ENCODE measurements around the gene NDUFV2. TPM values are rescaled to one million over a fixed set of nuclear protein-coding genes. Genes with fewer than 3 reads are reported as not detected.

The NDUFV2 gene
- total and polyA plus RNA-seq, 2 of the 8 experiments (the other 6 are each of a cell fraction or from before 2014, with no cell fraction given), result 90.8 to 191 TPM

GRCh38 chr18:9117980-9118841, 15.7 kb downstream of the NDUFV2 start:
- CTCF ChIA-PET (ENCODE audit: partially characterized antibody), result interaction anchor here (0.7 kb wide), 1 partner anchor 10 kb away, joined by 3 read pairs; no protein-coding TSS in a partner anchor
- Histone ChIP-seq H3K27me3 (replicated peaks in 1 of 4; ENCODE audit: control insufficient read depth in 3 of 4, extremely low read depth in 1 of 4, insufficient read depth in 3 of 4, low read length in 3 of 4) (no peaks in the 10 kb centered on the region), H3K23me2 (ENCODE audit: low read depth, low read length) (no peaks in the 10 kb centered on the region), H3K36me3 (ENCODE audit: control insufficient read depth in 2 of 4, insufficient read depth in 4 of 4, low read length in 3 of 4) (peaks cover 0 to 64% (median 25%) of the 10 kb centered on the region in 4 experiments; a peak in 6 of 8 replicates), H2BK5ac (ENCODE audit: low read depth, low read length) (no peak overlapping the region), H3K18ac (ENCODE audit: extremely low read depth, low read length) (no peak overlapping the region), H2BK15ac (ENCODE audit: low read length) (no peak overlapping the region), H3K56ac (replicated peaks; ENCODE audit: insufficient read length, low read depth, low read length) (no peak overlapping the region), H3K9ac (replicated peaks in 1 of 4; ENCODE audit: extremely low read depth in 1 of 4, low read depth in 3 of 4, low read length in 3 of 4) (no peak overlapping the region), H2BK12ac (ENCODE audit: low read depth, low read length) (no peak overlapping the region), H2BK120ac (replicated peaks; ENCODE audit: low read depth, low read length) (no peak overlapping the region), H2AFZ (ENCODE audit: low read length) (no peak overlapping the region), H2AK5ac (ENCODE audit: low read depth, low read length) (no peak overlapping the region), H3K4me3 (ENCODE audit: extremely low read depth in 1 of 4, insufficient read depth in 2 of 4, low read depth in 3 of 4, low read length in 4 of 4) (no peak overlapping the region), H2BK20ac (ENCODE audit: low read length) (no peak overlapping the region), H3K14ac (ENCODE audit: insufficient read length) (no peak overlapping the region), H3K4me1 (replicated peaks in 1 of 4; ENCODE audit: control insufficient read depth in 3 of 4, insufficient read depth in 4 of 4, low read length in 3 of 4) (no peaks in the 10 kb centered on the region; a peak in 1 of 7 replicates), H3K9me3 (ENCODE audit: insufficient read depth in 2 of 2, low read depth in 1 of 2, low read length in 1 of 2) (no peaks in the 10 kb centered on the region), H3K79me1 (ENCODE audit: low read depth, low read length) (no peaks in the 10 kb centered on the region; the same call in 1 of the 2 replicates), H3K4me2 (ENCODE audit: insufficient read depth in 1 of 2, low read depth in 2 of 2, low read length in 2 of 2) (no peak overlapping the region), H3K4ac (replicated peaks; ENCODE audit: insufficient read length, low read depth, low read length) (no peak overlapping the region), H3K79me2 (ENCODE audit: control insufficient read depth in 1 of 2, insufficient read depth in 2 of 2, low read length in 2 of 2) (peaks cover 2 to 75% of the 10 kb centered on the region in 2 experiments), H3K23ac (ENCODE audit: insufficient read length) (no peak overlapping the region), H4K91ac (replicated peaks; ENCODE audit: insufficient read length, low read length) (no peak overlapping the region), H4K5ac (ENCODE audit: insufficient read length, low read depth, low read length) (no peak overlapping the region), H4K20me1 (replicated peaks in 1 of 2; ENCODE audit: control insufficient read depth in 1 of 2, insufficient read depth in 2 of 2, low read length in 2 of 2) (peaks cover 5 to 10% of the 10 kb centered on the region in 2 experiments), H4K8ac (ENCODE audit: extremely low read depth, insufficient read depth, low read length) (no peak overlapping the region), H3K27ac (ENCODE audit: low read depth, low read length) (no peak overlapping the region)
- POLR2A ChIA-PET (ENCODE audit: partially characterized antibody), result interaction anchor here (0.8 to 7.1 kb wide), 5 partner anchors 9 to 17 kb away, joined by 3 to 61 read pairs (median 25); partner anchors contain the start of genes ANKRD12 and NDUFV2
- FAIRE-seq (no peak), DNase-seq (ENCODE audit: low read depth in 1 of 2, low spot score in 2 of 2) (no peak)
- 85% methylated on average over 5 of the region's 5 CpGs; no CpG with 5 or more reads in 1 of the 2 experiments for WGBS, 2 experiments (ENCODE audit: extremely low coverage in 1 of 2, insufficient coverage in 1 of 2, insufficient read length in 1 of 2, insufficient replicate concordance in 2 of 2, low coverage in 1 of 2, low lambda C conversion rate in 2 of 2, missing lambda C conversion rate in 1 of 2)
- no peak for TF ChIP-seq RAD21 (IDR thresholded peaks at IDR 0.05 in 1 of 2, conservative IDR thresholded peaks at IDR 0.05 in 1 of 2; ENCODE audit: low read depth in 2 of 2, low read length in 2 of 2)
- TF ChIP-seq SP2 (IDR thresholded peaks at IDR 0.05; ENCODE audit: low read length), result no peak
- no peak for TF ChIP-seq RNF2 (IDR thresholded peaks at IDR 0.05; ENCODE audit: borderline replicate concordance, low read depth, low read length, missing control alignments, poor library complexity, severe bottlenecking)
- no peak for TF ChIP-seq KDM5A (IDR thresholded peaks at IDR 0.05; ENCODE audit: low read length)
- TF ChIP-seq TBP (IDR thresholded peaks at IDR 0.05; ENCODE audit: low read depth, low read length), result no peak
- TF ChIP-seq SP4 (IDR thresholded peaks at IDR 0.05; ENCODE audit: low read length), result no peak
- TF ChIP-seq ATF3 (IDR thresholded peaks at IDR 0.05; ENCODE audit: insufficient read depth, low read depth, low read length), result no peak
- TF ChIP-seq ZNF274 (IDR thresholded peaks at IDR 0.05; ENCODE audit: borderline replicate concordance, extremely low read depth, low read length), result no peak
- TF ChIP-seq NANOG (IDR thresholded peaks at IDR 0.05; ENCODE audit: insufficient read depth, low read depth, low read length, poor library complexity, severe bottlenecking), result no peak
- no peak for TF ChIP-seq RFX5 (IDR thresholded peaks at IDR 0.05; ENCODE audit: borderline replicate concordance, low read depth, low read length)
